Heart left ventricle (tissue), 16 donors: ENCODE measurements around the gene VAX1. TPM values are rescaled to one million over a fixed set of nuclear protein-coding genes. Genes with fewer than 3 reads are reported as not detected.

Source experiments
- ATAC-seq, 4 donors: fragments of 200-7000 bp; cut with Tn5 transposase; one replicate each; pipeline ENCODE4 v1.9.1; 2020 to 2022; ENCODE audit warnings: moderate library complexity in 4 of 4, mild to moderate bottlenecking in 3 of 4, moderate number of reproducible peaks in 1 of 4
- DNase-seq, 5 donors: peaks; one replicate each; pipeline ENCODE4 v3.0.0-alpha.2; 2020
- H3K27ac ChIP-seq, 12 donors: fragments of 200-600 bp; sonication (generic) in 4 of 12; one replicate each; pipeline versions ENCODE4 v1.5.0 to v1.8.0; 2016 to 2022; ENCODE audit warnings: mild to moderate bottlenecking in 2 of 12
- H3K27me3 ChIP-seq, 9 donors: fragments of 200-600 bp; sonication (generic) in 2 of 9; one replicate each; pipeline versions ENCODE4 v1.5.1 to v1.8.0; 2016 to 2022; ENCODE audit warnings: mild to moderate bottlenecking in 3 of 9
- H3K36me3 ChIP-seq, 9 donors: fragments of 200-600 bp; sonication (generic) in 2 of 9; one replicate each; pipeline versions ENCODE4 v1.5.0 to v1.8.0; 2018 to 2022; ENCODE audit warnings: mild to moderate bottlenecking in 2 of 9
- H3K4me1 ChIP-seq, 12 donors: fragments of 200-600 bp; sonication (generic) in 4 of 12; one replicate each; pipeline versions ENCODE4 v1.5.0 to v1.8.0; 2016 to 2022; ENCODE audit warnings: mild to moderate bottlenecking in 3 of 12
- H3K4me3 ChIP-seq, 12 donors: fragments of 200-600 bp; sonication (generic) in 4 of 12; one replicate each; pipeline versions ENCODE4 v1.5.0 to v1.8.0; 2017 to 2022; ENCODE audit warnings: mild to moderate bottlenecking in 9 of 12, moderate library complexity in 4 of 12
- H3K9me3 ChIP-seq, 12 donors: fragments of 200-600 bp; sonication (generic) in 4 of 12; one replicate each; pipeline versions ENCODE4 v1.5.0 to v1.8.0; 2016 to 2022; ENCODE audit warnings: mild to moderate bottlenecking in 1 of 12
- CTCF ChIP-seq, 12 donors: fragments of 200-600 bp; sonication (generic) in 4 of 12; IDR thresholded peaks; one replicate each; pipeline versions ENCODE4 v1.5.0 to v1.8.0; 2018 to 2022; ENCODE audit warnings: antibody characterized with exemption in 12 of 12, mild to moderate bottlenecking in 5 of 12
- POLR2A ChIP-seq, 2 donors: fragments of 450-650 bp; IDR thresholded peaks; one replicate each; pipeline ENCODE4 v1.6.1; 2017; ENCODE audit warnings: antibody characterized with exemption in 2 of 2, mild to moderate bottlenecking in 2 of 2, moderate library complexity in 2 of 2
- WGBS, 4 donors: extraction: QIAGEN DNeasy Blood & Tissue Kit in 2 of 4; methylation state at CpG; one replicate each; pipeline versions ENCODE4 v1.1.5 to v1.1.7; 2013 to 2018; 5-methylcytosine and 5-hydroxymethylcytosine counted together
- intact Hi-C, 10 donors: fragments of 100-400 bp; cut with DNase I; formaldehyde crosslinking; loops; one replicate each; pipeline versions ENCODE4 v1.11.1 to v1.14.2; 2022
- polyA plus RNA-seq, 2 donors: library from polyadenylated mRNA; stranded (reverse); fragments of 200-250 nt; gene quantifications; one replicate each; pipeline ENCODE4 v1.2.3, GENCODE V29; 2013
- total RNA-seq, 9 donors: library from RNA; depleted of rRNA in 2 of 9; stranded (reverse); fragments of >200 nt in 2 of 9; fragmentation: NEBNext Ultra II Directional in 3 of 9; extraction: Animal tissue kit (Norgen Biotek cat#: 25700) in 3 of 9; gene quantifications; one replicate each; pipeline versions ENCODE4 v1.1.0 to v1.2.4, GENCODE V29; 2016 to 2023
- donor health status: ischemic (EF 13 %, LVEDD 7.1; RV severe dilation, severe dysfunction).
- donor health status: healthy with polysubstance abuse.
- donor health status: DM: no; HTN: yes; CAD: no.
- donor health status: DM: no; HTN: no; CAD: no.
- donor health status: ischemic (EF 25% LVEDD 6.9; RV normal size, moderate dysfunction).
- donor health status: ischemic (EF 25% LVEDD 5.7; RV mildly dilated, moderate dysfunction).
- donor health status: healthy.
- donor health status: DM: yes; HTN: yes; CAD: no.
- donor health status: ischemic (EF 35%, LVEDD 5.7; RV mildly dilated, moderate dysfunction).
- donor health status: nonischemic (EF 11% LVEDD 7.7; RV severe dilation, severe dysfunction).
- donor health status: DM: yes; HTN: yes; CAD: no.
- donor health status: PGD.
- donor health status: ischemic (EF 29% LVEDD 5.4; RV normal size, mild dysfunction).
- donor health status: nonischemic (EF 23%, LVEDD 6.1; RV moderate dilation, normal function).

VAX1 gene
- total and polyA plus RNA-seq, 11 donors = not detected

GRCh38 chr10:117163954-117164548, 26.0 kb upstream of the VAX1 start:
- ATAC-seq = no peak
- 12 to 20% (median 15%) methylated on average over 16 of the region's 16 CpGs for WGBS, 4 donors
- Histone ChIP-seq H3K36me3 (no peaks in the 10 kb centered on the region), H3K27ac (no peak overlapping the region), H3K4me1 (peaks cover 0 to 51% (median 25%) of the 10 kb centered on the region in 12 donors), H3K9me3 (no peaks in the 10 kb centered on the region), H3K4me3 (peak overlapping the region in 1 of 12 donors; percentile 5), H3K27me3 (peaks cover 65 to 100% (median 98%) of the 10 kb centered on the region in 9 donors)
- TF ChIP-seq CTCF (IDR thresholded peaks at IDR 0.05) = no peak
- no peak for TF ChIP-seq POLR2A (IDR thresholded peaks at IDR 0.05)
- intact Hi-C loops = loop anchor here in 1 of 10 donors (10.0 kb wide), 1 partner anchor 479 kb away; no protein-coding TSS in a partner anchor
- DNase-seq = no peak

GRCh38 chr10:117163061-117163953, 25.2 kb upstream of the VAX1 start:
- intact Hi-C loops = loop anchor here in 1 of 10 donors (10.0 kb wide), 1 partner anchor 479 kb away; no protein-coding TSS in a partner anchor
- Histone ChIP-seq H3K9me3 (no peaks in the 10 kb centered on the region), H3K27ac (no peak overlapping the region), H3K36me3 (no peaks in the 10 kb centered on the region), H3K27me3 (peaks cover 64 to 100% (median 100%) of the 10 kb centered on the region in 9 donors), H3K4me1 (peaks cover 0 to 47% (median 24%) of the 10 kb centered on the region in 12 donors), H3K4me3 (peak overlapping the region in 7 of 12 donors; percentile 4 to 31 (median 14))
- TF ChIP-seq POLR2A (IDR thresholded peaks at IDR 0.05) = no peak
- DNase-seq (no peak), ATAC-seq (no peak)
- 1 to 19% (median 2%) methylated on average over 5 to 82 of the region's 82 CpGs for WGBS, 4 donors

GRCh38 chr10:117162093-117163060, 24.3 kb upstream of the VAX1 start:
- Histone ChIP-seq H3K36me3 (no peaks in the 10 kb centered on the region), H3K27ac (no peak overlapping the region), H3K27me3 (peaks cover 55 to 100% (median 99%) of the 10 kb centered on the region in 9 donors), H3K4me3 (peak overlapping the region in 6 of 12 donors; percentile 4 to 31 (median 14)), H3K4me1 (peaks cover 0 to 38% (median 17%) of the 10 kb centered on the region in 12 donors), H3K9me3 (no peaks in the 10 kb centered on the region)
- DNase-seq (no peak), ATAC-seq (no peak)
- 2 to 4% (median 3%) methylated on average over 34 to 39 of the region's 39 CpGs for WGBS, 4 donors
- intact Hi-C loops = loop anchor here in 1 of 10 donors (10.0 kb wide), 1 partner anchor 478 kb away; no protein-coding TSS in a partner anchor
- TF ChIP-seq POLR2A (IDR thresholded peaks at IDR 0.05) = no peak
- no peak for TF ChIP-seq CTCF (IDR thresholded peaks at IDR 0.05)

GRCh38 chr10:117161386-117162033, 23.4 kb upstream of the VAX1 start:
- no peak overlapping the region for H3K4me3 ChIP-seq
- WGBS, 4 donors = 9 to 11% (median 10%) methylated on average over 6 of the region's 6 CpGs
- DNase-seq (no peak), ATAC-seq (no peak)
- no peaks in the 10 kb centered on the region for H3K9me3 ChIP-seq
- peaks cover 0 to 37% (median 16%) of the 10 kb centered on the region in 12 donors for H3K4me1 ChIP-seq
- intact Hi-C loops = loop anchor here in 1 of 10 donors (10.0 kb wide), 1 partner anchor 477 kb away; no protein-coding TSS in a partner anchor
- H3K27ac ChIP-seq = no peak overlapping the region
- H3K36me3 ChIP-seq = no peaks in the 10 kb centered on the region
- TF ChIP-seq CTCF (IDR thresholded peaks at IDR 0.05) = no peak
- no peak for TF ChIP-seq POLR2A (IDR thresholded peaks at IDR 0.05)
- peaks cover 48 to 100% (median 98%) of the 10 kb centered on the region in 9 donors for H3K27me3 ChIP-seq
